Endothelial cell of umbilical vein (primary cell): ENCODE results near the gene IL36RN. TPM values are rescaled to one million over a fixed set of nuclear protein-coding genes. Genes with fewer than 3 reads are reported as not detected.

Experiments used
- BruUV-seq: library from RNA; stranded (reverse); fragments of 400-500 nt; replicated peaks from 2 replicates; lab custom pipeline; 2021; lab: Mats Ljungman, UMichigan
- CTCF ChIA-PET: fragments of 300-600, 350-600 bp; sonication (Branson Sonifier 250); formaldehyde crosslinking; loops from one replicate; lab custom pipeline; 2021; ENCODE audit warnings: antibody characterized with exemption, inconsistent platforms; lab: Charles Lee
- POLR2A ChIA-PET: fragments of 300-600, 350-600 bp; sonication (Branson Sonifier 250); formaldehyde crosslinking; loops from one replicate; lab custom pipeline; 2021; ENCODE audit warnings: antibody characterized with exemption, inconsistent platforms; lab: Charles Lee
- DNase-seq: peaks from one replicate; pipeline ENCODE4 v3.0.0-alpha.2; 2011; ENCODE audit warnings: low read depth, low spot score
- FAIRE-seq: peaks from 2 replicates; lab custom pipeline; 2011; peaks lifted over from hg19 to GRCh38; lab: Jason Lieb, UNC
- H2AFZ ChIP-seq: 2 replicates; pipeline ENCODE4 v1.6.0; 2012; ENCODE audit warnings: low read depth, low read length, control low read depth, inconsistent platforms
- H3K27ac ChIP-seq: 2 replicates; pipeline ENCODE4 v1.5.1; 2011; ENCODE audit warnings: low read depth, mild to moderate bottlenecking, control low read depth, low read length, moderate library complexity; ENCODE audit not compliant: insufficient read depth
- H3K27me3 ChIP-seq, 2 experiments: 2 replicates each; pipeline versions ENCODE4 v1.6.0 to v1.6.1; 2011; ENCODE audit warnings: low read length in 2 of 2, mixed read lengths in 1 of 2; ENCODE audit not compliant: control insufficient read depth in 2 of 2, insufficient read depth in 2 of 2
- H3K36me3 ChIP-seq, 2 experiments: 2 replicates in 1 of 2; 3 replicates in 1 of 2; pipeline ENCODE4 v1.5.1; 2011; ENCODE audit warnings: low read length in 2 of 2, mild to moderate bottlenecking in 1 of 2, moderate library complexity in 1 of 2; ENCODE audit not compliant: control insufficient read depth in 2 of 2, insufficient read depth in 2 of 2; ENCODE audit errors: extremely low read depth in 1 of 2
- H3K4me1 ChIP-seq: 3 replicates; pipeline ENCODE4 v1.5.1; 2011; ENCODE audit warnings: mild to moderate bottlenecking, low read length; ENCODE audit not compliant: control insufficient read depth, insufficient read depth; ENCODE audit errors: extremely low read depth
- H3K4me2 ChIP-seq: 2 replicates; pipeline ENCODE4 v1.6.1; 2011; ENCODE audit warnings: low read length, control low read depth, mixed read lengths; ENCODE audit not compliant: insufficient read depth
- H3K4me3 ChIP-seq, 3 experiments: fragments of 200-600 bp in 1 of 3; sonication (generic), shearing (Covaris generic) in 1 of 3; replicated peaks in 1 of 3; 2 replicates each; pipeline ENCODE4 v1.5.1; 2011 to 2016; ENCODE audit warnings: control low read depth in 3 of 3, low read length in 3 of 3, mild to moderate bottlenecking in 2 of 3, inconsistent platforms in 1 of 3, low read depth in 1 of 3, moderate library complexity in 1 of 3; ENCODE audit not compliant: insufficient read depth in 1 of 3
- H3K79me2 ChIP-seq: 2 replicates; pipeline ENCODE4 v1.6.0; 2012; ENCODE audit warnings: low read length, inconsistent platforms; ENCODE audit not compliant: control insufficient read depth, insufficient read depth
- H3K9ac ChIP-seq: replicated peaks from 2 replicates; pipeline ENCODE3; 2011; ENCODE audit warnings: low read length, control low read depth; ENCODE audit not compliant: insufficient read depth; ENCODE audit errors: extremely low read depth
- H3K9me1 ChIP-seq: replicated peaks from 3 replicates; pipeline ENCODE4 v1.6.0; 2011; ENCODE audit warnings: mild to moderate bottlenecking, low read length; ENCODE audit not compliant: control insufficient read depth, insufficient read depth; ENCODE audit errors: extremely low read depth
- H3K9me3 ChIP-seq: replicated peaks from 2 replicates; pipeline ENCODE4 v1.5.1; 2012; ENCODE audit warnings: low read length, inconsistent platforms; ENCODE audit not compliant: control insufficient read depth, insufficient read depth
- H4K20me1 ChIP-seq: replicated peaks from 2 replicates; pipeline ENCODE3; 2011; ENCODE audit warnings: mild to moderate bottlenecking, low read length; ENCODE audit not compliant: control insufficient read depth, insufficient read depth; ENCODE audit errors: extremely low read depth
- EZH2 ChIP-seq: IDR thresholded peaks from 2 replicates; pipeline ENCODE4 v1.6.1; 2012; ENCODE audit warnings: borderline replicate concordance, low read depth, mild to moderate bottlenecking, moderate library complexity, low read length, inconsistent platforms; ENCODE audit not compliant: severe bottlenecking
- FOS ChIP-seq: IDR thresholded peaks from 2 replicates; pipeline ENCODE4 v1.6.1; 2011; ENCODE audit warnings: mild to moderate bottlenecking, low read length, moderate library complexity, borderline replicate concordance; ENCODE audit not compliant: insufficient read depth
- GATA2 ChIP-seq: IDR thresholded peaks from 2 replicates; pipeline ENCODE4 v1.7.0; 2011; ENCODE audit warnings: low read depth, mild to moderate bottlenecking, moderate library complexity, mixed read lengths, low read length; ENCODE audit not compliant: insufficient read length, insufficient read depth
- JUN ChIP-seq: IDR thresholded peaks from 2 replicates; pipeline ENCODE4 v1.6.1; 2011; ENCODE audit warnings: borderline replicate concordance, low read depth; ENCODE audit not compliant: insufficient read length, insufficient read depth
- MYC ChIP-seq: IDR thresholded peaks from one replicate; pipeline ENCODE4 v1.6.1; 2011; ENCODE audit warnings: mild to moderate bottlenecking, low read depth, low read length
- POLR2A ChIP-seq: IDR thresholded peaks from 2 replicates; pipeline ENCODE4 v1.6.1; 2012; ENCODE audit warnings: low read depth, mild to moderate bottlenecking, control low read depth, low read length
- POLR2AphosphoS5 ChIP-seq: IDR thresholded peaks from 2 replicates; pipeline ENCODE4 v1.6.1; 2012; ENCODE audit warnings: low read depth, mild to moderate bottlenecking, control low read depth, low read length, moderate library complexity; ENCODE audit not compliant: insufficient read depth
- dilution Hi-C: fragments of 300-500 bp; cut with MboI; formaldehyde crosslinking; loops from one replicate; pipeline ENCODE4 v1.15.0; 2019; ENCODE audit warnings: low sequenced_read_pairs; ENCODE audit not compliant: extremely low pct_ligation_motif_present
- intact Hi-C: fragments of 100-400 bp; cut with micrococcal nuclease; formaldehyde crosslinking; loops from one replicate; pipeline ENCODE4 v1.10.0; 2022
- polyA plus RNA-seq, 4 experiments: library from polyadenylated mRNA; depleted of rRNA in 3 of 4; stranded (reverse) in 3 of 4; unstranded in 1 of 4; fragments of >200 nt; gene quantifications; 2 replicates each; pipeline versions ENCODE4 v1.2.1 to v1.2.3, GENCODE V29; 2011 to 2012; ENCODE audit warnings: missing spikeins in 1 of 4
- total RNA-seq: library from RNA; stranded (reverse); gene quantifications from 2 replicates; pipeline ENCODE4 v1.2.3, GENCODE V29; 2021
- TF ChIP-seq, protein P1 (sequence below): IDR thresholded peaks from 2 replicates; pipeline ENCODE4 v1.6.1; 2011; ENCODE audit not compliant: insufficient read depth, insufficient read length
- TF ChIP-seq, protein P2 (sequence below), 2 donors: IDR thresholded peaks; 1 replicate in 1 of 2; 2 replicates in 1 of 2; pipeline ENCODE4 v1.5.1; 2011; ENCODE audit warnings: low read length in 2 of 2, mild to moderate bottlenecking in 2 of 2, moderate library complexity in 2 of 2, control low read depth in 1 of 2, inconsistent platforms in 1 of 2, low read depth in 1 of 2; ENCODE audit not compliant: insufficient read depth in 1 of 2; ENCODE audit errors: extremely low read depth in 1 of 2

The IL36RN gene
- total and polyA plus RNA-seq, 2 donors (not counting 3 experiments of a cell fraction or from before 2014, with no cell fraction given) = not detected

- ChIA-PET POLR2A (no interaction called here), CTCF (no interaction called here)
- H3K27me3 ChIP-seq = peaks cover 0 to 6% of the 10 kb centered on the region in 2 experiments
- no TSS peak for BruUV-seq
- FAIRE-seq (no peak), DNase-seq (no peak)
- intact Hi-C loops = no loop called here
- H3K27ac ChIP-seq = no peak overlapping the region
- no peaks in the 10 kb centered on the region for H3K4me1 ChIP-seq
- TF ChIP-seq GATA2 = no peak
- no peak overlapping the region for H3K4me2 ChIP-seq
- no peak overlapping the region for H3K4me3 ChIP-seq
- no peaks in the 10 kb centered on the region for H3K79me2 ChIP-seq
- H3K36me3 ChIP-seq = no peaks in the 10 kb centered on the region
- no peak overlapping the region for H3K9ac ChIP-seq
- H4K20me1 ChIP-seq = no peaks in the 10 kb centered on the region
- H3K9me1 ChIP-seq = no peaks in the 10 kb centered on the region
- H2AFZ ChIP-seq = no peak overlapping the region
- H3K9me3 ChIP-seq = no peaks in the 10 kb centered on the region
- dilution Hi-C loops = no loop called here
Observed at GRCh38 chr2:113014067-113014466, 44.9 kb upstream of the IL36RN start.

DNA sequence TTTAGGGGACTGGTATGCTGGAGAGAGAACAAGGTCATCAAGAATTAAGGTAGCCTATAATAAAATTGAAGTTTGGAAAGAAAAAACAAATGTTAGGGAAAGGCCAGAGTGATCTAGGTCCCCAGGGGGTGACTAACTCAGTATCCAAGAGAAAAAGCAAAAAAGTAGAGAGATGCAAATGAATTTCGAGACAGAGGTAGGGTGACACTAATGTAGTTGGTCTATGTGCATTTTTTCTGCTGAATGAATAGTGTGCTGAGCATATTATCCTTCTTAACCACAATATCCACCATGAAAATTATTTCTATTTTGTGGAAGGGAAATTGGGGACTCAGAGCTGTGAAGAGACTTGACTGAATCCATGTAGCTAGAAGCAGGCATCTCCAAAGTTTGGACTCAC, 44.0 kb upstream of the IL36RN start:
- intact Hi-C loops (no loop called here), dilution Hi-C loops (no loop called here)
- Histone ChIP-seq H4K20me1 (no peaks in the 10 kb centered on the region), H3K9ac (no peak overlapping the region), H3K79me2 (no peaks in the 10 kb centered on the region), H2AFZ (no peak overlapping the region), H3K27ac (no peak overlapping the region), H3K27me3 (peaks cover 0 to 6% of the 10 kb centered on the region in 2 experiments), H3K36me3 (no peaks in the 10 kb centered on the region), H3K9me1 (no peaks in the 10 kb centered on the region), H3K4me3 (no peak overlapping the region), H3K4me1 (no peaks in the 10 kb centered on the region), H3K9me3 (no peaks in the 10 kb centered on the region), H3K4me2 (no peak overlapping the region)
- BruUV-seq = no TSS peak
- ChIA-PET CTCF (no interaction called here), POLR2A (no interaction called here)
- DNase-seq = no peak
- FAIRE-seq = no peak
- TF ChIP-seq, protein P1, sequence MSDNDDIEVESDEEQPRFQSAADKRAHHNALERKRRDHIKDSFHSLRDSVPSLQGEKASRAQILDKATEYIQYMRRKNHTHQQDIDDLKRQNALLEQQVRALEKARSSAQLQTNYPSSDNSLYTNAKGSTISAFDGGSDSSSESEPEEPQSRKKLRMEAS = no peak
- TF ChIP-seq JUN (no peak), POLR2A (no peak), POLR2AphosphoS5 (no peak), GATA2 (no peak), FOS (no peak), MYC (no peak), EZH2 (no peak)
- TF ChIP-seq, protein P2, sequence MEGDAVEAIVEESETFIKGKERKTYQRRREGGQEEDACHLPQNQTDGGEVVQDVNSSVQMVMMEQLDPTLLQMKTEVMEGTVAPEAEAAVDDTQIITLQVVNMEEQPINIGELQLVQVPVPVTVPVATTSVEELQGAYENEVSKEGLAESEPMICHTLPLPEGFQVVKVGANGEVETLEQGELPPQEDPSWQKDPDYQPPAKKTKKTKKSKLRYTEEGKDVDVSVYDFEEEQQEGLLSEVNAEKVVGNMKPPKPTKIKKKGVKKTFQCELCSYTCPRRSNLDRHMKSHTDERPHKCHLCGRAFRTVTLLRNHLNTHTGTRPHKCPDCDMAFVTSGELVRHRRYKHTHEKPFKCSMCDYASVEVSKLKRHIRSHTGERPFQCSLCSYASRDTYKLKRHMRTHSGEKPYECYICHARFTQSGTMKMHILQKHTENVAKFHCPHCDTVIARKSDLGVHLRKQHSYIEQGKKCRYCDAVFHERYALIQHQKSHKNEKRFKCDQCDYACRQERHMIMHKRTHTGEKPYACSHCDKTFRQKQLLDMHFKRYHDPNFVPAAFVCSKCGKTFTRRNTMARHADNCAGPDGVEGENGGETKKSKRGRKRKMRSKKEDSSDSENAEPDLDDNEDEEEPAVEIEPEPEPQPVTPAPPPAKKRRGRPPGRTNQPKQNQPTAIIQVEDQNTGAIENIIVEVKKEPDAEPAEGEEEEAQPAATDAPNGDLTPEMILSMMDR (IDR thresholded peaks at IDR 0.05; ENCODE audit: extremely low read depth in 1 of 2, insufficient read depth in 1 of 2, low read depth in 1 of 2, low read length in 2 of 2) = no peak
